OCI-LY1 (cell line): ENCODE measurements around the gene ARL14.

Experiments
- CTCF ChIP-seq: fragments of 200-600 bp; sonication (generic), shearing (Covaris generic); IDR thresholded peaks from 2 replicates; pipeline ENCODE4 v1.5.1; 2017; ENCODE audit warnings: mild to moderate bottlenecking, antibody characterized with exemption, low read length, moderate library complexity, mixed read lengths
- EZH2 ChIP-seq: fragments of 200-600 bp; sonication (generic), shearing (Covaris generic); IDR thresholded peaks from 2 replicates; pipeline ENCODE4 v1.8.0; 2017; ENCODE audit warnings: borderline replicate concordance, mixed run types, mild to moderate bottlenecking, antibody characterized with exemption, low read length, moderate library complexity, mixed read lengths

GRCh38 chr3:160691962-160692361, 15.0 kb downstream of the ARL14 start:
- TF ChIP-seq CTCF = no peak
- TF ChIP-seq EZH2 = no peak
